SU-DHL-6 (cell line): ENCODE results near the gene CPNE5.

Experiments used
- H2AFZ ChIP-seq: fragments of 200-600 bp; sonication (generic); 2 replicates; pipeline ENCODE4 v1.6.1; 2014; ENCODE audit warnings: low read depth, mild to moderate bottlenecking, moderate library complexity, mixed read lengths, antibody characterized with exemption, low read length; ENCODE audit not compliant: severe bottlenecking
- H3F3A ChIP-seq: fragments of 200-600 bp; shearing (Covaris generic); 2 replicates; pipeline ENCODE4 v1.6.0; 2016; ENCODE audit warnings: antibody characterized with exemption, mild to moderate bottlenecking; ENCODE audit not compliant: insufficient read depth
- H3K27ac ChIP-seq: fragments of 200-600 bp; sonication (generic); 2 replicates; pipeline ENCODE4 v1.5.1; 2016; ENCODE audit warnings: low read depth, mild to moderate bottlenecking, low read length, moderate library complexity, mixed read lengths
- H3K27me3 ChIP-seq: fragments of 200-600 bp; sonication (generic), shearing (Covaris generic); 2 replicates; pipeline ENCODE4 v1.6.0; 2014; ENCODE audit warnings: mild to moderate bottlenecking, low read length
- H3K36me3 ChIP-seq: fragments of 200-600 bp; sonication (generic); 2 replicates; pipeline ENCODE4 v1.6.1; 2014; ENCODE audit warnings: mild to moderate bottlenecking, low read length, mixed read lengths
- H3K4me2 ChIP-seq: fragments of 300-600, 200-600 bp; shearing (Covaris generic), sonication (generic); 2 replicates; pipeline ENCODE4 v1.6.0; 2014; ENCODE audit warnings: low read length, low read depth, mild to moderate bottlenecking; ENCODE audit not compliant: poor library complexity, severe bottlenecking
- H3K4me3 ChIP-seq: fragments of 200-600 bp; sonication (generic); 2 replicates; pipeline ENCODE4 v1.5.1; 2014; ENCODE audit warnings: antibody characterized with exemption, low read length, mild to moderate bottlenecking, mixed read lengths; ENCODE audit not compliant: insufficient read depth, poor library complexity, severe bottlenecking
- H3K79me2 ChIP-seq: fragments of 200-600 bp; sonication (generic); 2 replicates; pipeline ENCODE4 v1.6.1; 2014; ENCODE audit warnings: mild to moderate bottlenecking, low read length, moderate library complexity; ENCODE audit not compliant: insufficient read depth
- H3K9ac ChIP-seq: fragments of 200-600 bp; sonication (generic); 2 replicates; pipeline ENCODE4 v1.7.0; 2014; ENCODE audit warnings: mild to moderate bottlenecking, low read length
- H3K9me2 ChIP-seq: fragments of 200-600 bp; sonication (generic); replicated peaks from 2 replicates; pipeline ENCODE4 v1.6.1; 2014; ENCODE audit warnings: low read length; ENCODE audit not compliant: insufficient read depth
- H3K9me3 ChIP-seq: fragments of 200-600 bp; sonication (generic); 2 replicates; pipeline ENCODE4 v1.6.1; 2014; ENCODE audit warnings: low read length, mixed read lengths; ENCODE audit not compliant: insufficient read depth
- H4K20me1 ChIP-seq: fragments of 200-600 bp; sonication (generic); 2 replicates; pipeline ENCODE4 v1.6.1; 2014; ENCODE audit warnings: low read depth, mild to moderate bottlenecking, antibody characterized with exemption, low read length, moderate library complexity, mixed read lengths
- EZH2phosphoT487 ChIP-seq: fragments of 200-600 bp; sonication (generic), shearing (Covaris generic); conservative IDR thresholded peaks from 2 replicates; pipeline ENCODE4 v1.6.1; 2018; ENCODE audit warnings: mild to moderate bottlenecking, antibody characterized with exemption, low read length, moderate library complexity, mixed read lengths
- TF ChIP-seq, protein P1 (sequence below): fragments of 200-600 bp; sonication (generic); IDR thresholded peaks from one replicate; pipeline ENCODE4 v1.5.1; 2017; ENCODE audit warnings: antibody characterized with exemption, mild to moderate bottlenecking, low read length, moderate library complexity; ENCODE audit not compliant: insufficient read depth, poor library complexity, severe bottlenecking

Gene CPNE5

DNA sequence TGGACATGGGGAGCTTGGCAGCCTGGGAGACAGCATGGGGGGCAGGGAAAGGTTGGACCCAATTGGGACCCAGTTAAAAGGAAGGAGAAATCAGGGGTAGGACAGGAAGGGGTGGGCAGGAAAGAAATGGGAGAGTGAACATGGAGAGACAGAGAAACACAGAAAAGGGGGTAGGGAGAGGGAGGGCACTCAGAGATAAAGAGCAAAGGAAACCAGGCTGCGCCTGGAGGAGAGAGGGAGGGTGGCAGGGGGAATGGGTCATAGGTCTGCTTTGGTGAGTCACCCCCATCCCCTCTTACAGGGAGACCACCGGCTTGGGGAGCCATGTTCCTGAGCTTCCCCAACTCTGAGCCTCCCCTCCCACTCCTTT, 95.0 kb downstream of the CPNE5 start:
- no peaks in the 10 kb centered on the region for H3F3A ChIP-seq
- H3K27me3 ChIP-seq = no peaks in the 10 kb centered on the region
- H3K4me3 ChIP-seq = no peak overlapping the region
- no peaks in the 10 kb centered on the region for H3K9me2 ChIP-seq
- H3K4me2 ChIP-seq = no peak overlapping the region
- H2AFZ ChIP-seq = no peak overlapping the region
- no peak for TF ChIP-seq EZH2phosphoT487
- TF ChIP-seq, protein P1, sequence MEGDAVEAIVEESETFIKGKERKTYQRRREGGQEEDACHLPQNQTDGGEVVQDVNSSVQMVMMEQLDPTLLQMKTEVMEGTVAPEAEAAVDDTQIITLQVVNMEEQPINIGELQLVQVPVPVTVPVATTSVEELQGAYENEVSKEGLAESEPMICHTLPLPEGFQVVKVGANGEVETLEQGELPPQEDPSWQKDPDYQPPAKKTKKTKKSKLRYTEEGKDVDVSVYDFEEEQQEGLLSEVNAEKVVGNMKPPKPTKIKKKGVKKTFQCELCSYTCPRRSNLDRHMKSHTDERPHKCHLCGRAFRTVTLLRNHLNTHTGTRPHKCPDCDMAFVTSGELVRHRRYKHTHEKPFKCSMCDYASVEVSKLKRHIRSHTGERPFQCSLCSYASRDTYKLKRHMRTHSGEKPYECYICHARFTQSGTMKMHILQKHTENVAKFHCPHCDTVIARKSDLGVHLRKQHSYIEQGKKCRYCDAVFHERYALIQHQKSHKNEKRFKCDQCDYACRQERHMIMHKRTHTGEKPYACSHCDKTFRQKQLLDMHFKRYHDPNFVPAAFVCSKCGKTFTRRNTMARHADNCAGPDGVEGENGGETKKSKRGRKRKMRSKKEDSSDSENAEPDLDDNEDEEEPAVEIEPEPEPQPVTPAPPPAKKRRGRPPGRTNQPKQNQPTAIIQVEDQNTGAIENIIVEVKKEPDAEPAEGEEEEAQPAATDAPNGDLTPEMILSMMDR = no peak
- H3K36me3 ChIP-seq = no peaks in the 10 kb centered on the region
- H3K27ac ChIP-seq = no peak overlapping the region
- no peak overlapping the region for H3K9ac ChIP-seq
- H3K9me3 ChIP-seq = no peaks in the 10 kb centered on the region
- no peaks in the 10 kb centered on the region for H3K79me2 ChIP-seq
- H4K20me1 ChIP-seq = no peaks in the 10 kb centered on the region

DNA sequence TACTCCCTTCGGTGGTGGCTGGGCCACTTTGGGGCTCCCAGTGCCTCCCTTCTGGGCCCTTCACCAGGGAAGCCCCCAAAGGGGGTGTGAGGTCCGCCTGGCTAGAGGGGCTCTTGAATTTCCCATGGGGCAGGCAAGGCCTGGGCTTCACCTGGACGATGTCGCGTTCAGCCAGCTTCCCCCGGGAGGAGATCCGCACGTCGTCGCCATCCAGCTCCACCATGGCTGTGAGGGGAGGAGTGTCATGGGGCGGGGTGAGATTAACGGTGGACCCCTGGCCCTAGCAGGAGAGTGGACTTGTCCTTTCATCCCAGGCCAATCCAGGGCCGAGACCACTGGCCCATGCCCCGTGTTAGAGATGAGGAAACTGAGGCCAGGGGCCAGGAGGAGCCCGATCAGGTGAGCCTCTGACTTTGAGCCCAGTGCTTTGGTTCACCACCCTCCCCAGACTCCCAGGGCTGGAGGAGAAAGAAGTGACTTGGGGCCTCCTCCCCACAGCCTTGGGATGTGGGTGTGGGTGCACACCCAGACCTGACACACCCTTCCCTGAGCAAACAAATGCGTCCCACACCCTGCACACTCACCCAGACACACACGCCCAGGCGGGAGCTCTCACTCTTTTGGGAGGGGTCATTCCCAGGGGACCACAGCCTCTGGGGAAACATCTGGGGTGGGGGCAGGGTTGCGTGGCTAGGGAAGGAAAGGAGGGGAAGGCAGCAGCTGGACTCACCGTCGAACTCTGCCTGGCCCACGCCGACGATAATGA, 95.5 kb downstream of the CPNE5 start:
- no peak for TF ChIP-seq EZH2phosphoT487
- TF ChIP-seq, protein P1 = no peak
- Histone ChIP-seq H3K27me3 (no peaks in the 10 kb centered on the region), H3K27ac (no peak overlapping the region), H3K4me3 (no peak overlapping the region), H3K4me2 (no peak overlapping the region), H3K79me2 (no peaks in the 10 kb centered on the region), H2AFZ (no peak overlapping the region), H4K20me1 (no peaks in the 10 kb centered on the region), H3K9me3 (no peaks in the 10 kb centered on the region), H3K9me2 (no peaks in the 10 kb centered on the region), H3F3A (no peaks in the 10 kb centered on the region), H3K36me3 (no peaks in the 10 kb centered on the region), H3K9ac (no peak overlapping the region)

DNA sequence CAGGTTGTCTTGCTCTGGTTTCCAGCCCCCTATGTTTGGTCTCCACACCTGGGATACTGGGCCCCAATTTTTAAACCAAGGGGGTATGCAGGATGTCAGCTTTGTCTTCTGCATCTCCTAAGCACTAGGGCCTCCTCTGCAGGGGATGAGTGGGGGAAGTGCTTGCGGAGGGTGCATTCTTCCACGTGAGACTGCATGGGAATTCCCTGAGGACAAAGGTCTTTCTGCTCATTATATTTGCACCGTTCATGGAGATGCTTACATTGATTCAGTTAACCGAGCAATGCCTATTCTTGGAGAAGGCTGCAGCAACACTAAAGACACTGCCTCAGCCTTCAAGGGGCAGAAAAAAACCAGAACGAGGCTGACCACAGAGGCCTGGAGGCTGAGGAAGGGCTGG, 96.2 kb downstream of the CPNE5 start:
- no peaks in the 10 kb centered on the region for H3K9me2 ChIP-seq
- no peak overlapping the region for H3K4me3 ChIP-seq
- H3K9me3 ChIP-seq = no peaks in the 10 kb centered on the region
- H4K20me1 ChIP-seq = no peaks in the 10 kb centered on the region
- H3F3A ChIP-seq = no peaks in the 10 kb centered on the region
- TF ChIP-seq, protein P1 = no peak
- TF ChIP-seq EZH2phosphoT487 = no peak
- no peaks in the 10 kb centered on the region for H3K27me3 ChIP-seq
- H3K36me3 ChIP-seq = no peaks in the 10 kb centered on the region
- no peak overlapping the region for H2AFZ ChIP-seq
- no peak overlapping the region for H3K27ac ChIP-seq
- no peaks in the 10 kb centered on the region for H3K79me2 ChIP-seq
- no peak overlapping the region for H3K9ac ChIP-seq
- no peak overlapping the region for H3K4me2 ChIP-seq
